SU-DHL-6 (cell line): Measurements from ENCODE around the gene CATSPERB.
"Not testable (repeated sequence)": the region's sequence is repeated elsewhere in the genome, so short reads cannot be mapped to it uniquely, and the experiment has no call there.

Experiments used
- H2AFZ ChIP-seq: fragments of 200-600 bp; sonication (generic); 2 replicates; pipeline ENCODE4 v1.6.1; 2014; ENCODE audit warnings: low read depth, mild to moderate bottlenecking, moderate library complexity, mixed read lengths, antibody characterized with exemption, low read length; ENCODE audit not compliant: severe bottlenecking
- H3F3A ChIP-seq: fragments of 200-600 bp; shearing (Covaris generic); 2 replicates; pipeline ENCODE4 v1.6.0; 2016; ENCODE audit warnings: antibody characterized with exemption, mild to moderate bottlenecking; ENCODE audit not compliant: insufficient read depth
- H3K27ac ChIP-seq: fragments of 200-600 bp; sonication (generic); 2 replicates; pipeline ENCODE4 v1.5.1; 2016; ENCODE audit warnings: low read depth, mild to moderate bottlenecking, low read length, moderate library complexity, mixed read lengths
- H3K27me3 ChIP-seq: fragments of 200-600 bp; sonication (generic), shearing (Covaris generic); 2 replicates; pipeline ENCODE4 v1.6.0; 2014; ENCODE audit warnings: mild to moderate bottlenecking, low read length
- H3K36me3 ChIP-seq: fragments of 200-600 bp; sonication (generic); 2 replicates; pipeline ENCODE4 v1.6.1; 2014; ENCODE audit warnings: mild to moderate bottlenecking, low read length, mixed read lengths
- H3K4me2 ChIP-seq: fragments of 300-600, 200-600 bp; shearing (Covaris generic), sonication (generic); 2 replicates; pipeline ENCODE4 v1.6.0; 2014; ENCODE audit warnings: low read length, low read depth, mild to moderate bottlenecking; ENCODE audit not compliant: poor library complexity, severe bottlenecking
- H3K4me3 ChIP-seq: fragments of 200-600 bp; sonication (generic); 2 replicates; pipeline ENCODE4 v1.5.1; 2014; ENCODE audit warnings: antibody characterized with exemption, low read length, mild to moderate bottlenecking, mixed read lengths; ENCODE audit not compliant: insufficient read depth, poor library complexity, severe bottlenecking
- H3K79me2 ChIP-seq: fragments of 200-600 bp; sonication (generic); 2 replicates; pipeline ENCODE4 v1.6.1; 2014; ENCODE audit warnings: mild to moderate bottlenecking, low read length, moderate library complexity; ENCODE audit not compliant: insufficient read depth
- H3K9ac ChIP-seq: fragments of 200-600 bp; sonication (generic); 2 replicates; pipeline ENCODE4 v1.7.0; 2014; ENCODE audit warnings: mild to moderate bottlenecking, low read length
- H3K9me2 ChIP-seq: fragments of 200-600 bp; sonication (generic); replicated peaks from 2 replicates; pipeline ENCODE4 v1.6.1; 2014; ENCODE audit warnings: low read length; ENCODE audit not compliant: insufficient read depth
- H3K9me3 ChIP-seq: fragments of 200-600 bp; sonication (generic); 2 replicates; pipeline ENCODE4 v1.6.1; 2014; ENCODE audit warnings: low read length, mixed read lengths; ENCODE audit not compliant: insufficient read depth
- H4K20me1 ChIP-seq: fragments of 200-600 bp; sonication (generic); 2 replicates; pipeline ENCODE4 v1.6.1; 2014; ENCODE audit warnings: low read depth, mild to moderate bottlenecking, antibody characterized with exemption, low read length, moderate library complexity, mixed read lengths
- EZH2phosphoT487 ChIP-seq: fragments of 200-600 bp; sonication (generic), shearing (Covaris generic); conservative IDR thresholded peaks from 2 replicates; pipeline ENCODE4 v1.6.1; 2018; ENCODE audit warnings: mild to moderate bottlenecking, antibody characterized with exemption, low read length, moderate library complexity, mixed read lengths
- TF ChIP-seq, protein P1 (sequence below): fragments of 200-600 bp; sonication (generic); IDR thresholded peaks from one replicate; pipeline ENCODE4 v1.5.1; 2017; ENCODE audit warnings: antibody characterized with exemption, mild to moderate bottlenecking, low read length, moderate library complexity; ENCODE audit not compliant: insufficient read depth, poor library complexity, severe bottlenecking

The CATSPERB gene

DNA sequence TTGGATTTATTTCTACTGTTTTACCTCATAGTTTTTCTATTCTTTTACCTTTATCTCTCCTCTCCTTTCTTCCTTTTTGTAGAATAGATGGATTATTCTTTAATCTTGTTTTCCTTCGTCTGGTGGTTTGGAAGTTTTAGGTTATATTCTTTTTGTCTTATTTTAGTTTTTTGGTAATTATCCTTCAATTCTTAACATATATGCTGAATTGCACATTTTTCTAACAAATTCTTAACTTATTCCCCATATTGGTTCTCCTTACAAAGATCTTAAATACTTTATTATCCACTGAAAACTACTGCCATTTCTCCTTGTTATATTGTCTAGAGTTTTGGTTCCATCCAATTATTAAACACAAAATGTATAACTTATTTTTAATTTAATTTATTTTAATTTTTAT, 42.3 kb downstream of the CATSPERB start:
- no peak for TF ChIP-seq EZH2phosphoT487
- TF ChIP-seq, protein P1, sequence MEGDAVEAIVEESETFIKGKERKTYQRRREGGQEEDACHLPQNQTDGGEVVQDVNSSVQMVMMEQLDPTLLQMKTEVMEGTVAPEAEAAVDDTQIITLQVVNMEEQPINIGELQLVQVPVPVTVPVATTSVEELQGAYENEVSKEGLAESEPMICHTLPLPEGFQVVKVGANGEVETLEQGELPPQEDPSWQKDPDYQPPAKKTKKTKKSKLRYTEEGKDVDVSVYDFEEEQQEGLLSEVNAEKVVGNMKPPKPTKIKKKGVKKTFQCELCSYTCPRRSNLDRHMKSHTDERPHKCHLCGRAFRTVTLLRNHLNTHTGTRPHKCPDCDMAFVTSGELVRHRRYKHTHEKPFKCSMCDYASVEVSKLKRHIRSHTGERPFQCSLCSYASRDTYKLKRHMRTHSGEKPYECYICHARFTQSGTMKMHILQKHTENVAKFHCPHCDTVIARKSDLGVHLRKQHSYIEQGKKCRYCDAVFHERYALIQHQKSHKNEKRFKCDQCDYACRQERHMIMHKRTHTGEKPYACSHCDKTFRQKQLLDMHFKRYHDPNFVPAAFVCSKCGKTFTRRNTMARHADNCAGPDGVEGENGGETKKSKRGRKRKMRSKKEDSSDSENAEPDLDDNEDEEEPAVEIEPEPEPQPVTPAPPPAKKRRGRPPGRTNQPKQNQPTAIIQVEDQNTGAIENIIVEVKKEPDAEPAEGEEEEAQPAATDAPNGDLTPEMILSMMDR = no peak
- Histone ChIP-seq H3K9me2 (no peaks in the 10 kb centered on the region), H4K20me1 (no peaks in the 10 kb centered on the region)

DNA sequence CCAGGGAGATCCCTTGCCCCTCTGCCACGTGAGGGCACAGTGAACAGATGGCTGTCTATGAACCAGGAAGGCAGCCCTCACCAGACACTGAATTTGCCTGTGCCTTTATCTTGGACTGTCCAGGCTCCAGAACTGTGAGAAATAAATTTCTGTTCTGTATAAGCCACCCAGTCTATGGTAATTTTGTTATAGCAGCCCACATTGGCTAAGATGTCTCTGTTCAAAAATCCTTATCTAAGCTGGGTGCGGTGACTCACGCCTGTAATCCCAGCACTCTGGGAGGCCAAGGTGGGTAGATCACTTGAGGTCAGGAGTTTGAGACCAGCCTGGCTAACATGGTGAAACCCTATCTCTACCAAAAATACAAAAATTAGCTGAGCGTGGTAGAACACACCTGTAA, 44.5 kb downstream of the CATSPERB start:
- not testable (repeated sequence) for H3K27me3 ChIP-seq, H3K4me2 ChIP-seq, H3F3A ChIP-seq, H2AFZ ChIP-seq, H3K9ac ChIP-seq, H3K27ac ChIP-seq, H3K9me2 ChIP-seq, H4K20me1 ChIP-seq, H3K4me3 ChIP-seq, H3K79me2 ChIP-seq, H3K36me3 ChIP-seq
- peaks cover 11% of the 10 kb centered on the region for H3K9me3 ChIP-seq

More for the DNA sequence above, 42.3 kb downstream of the CATSPERB start:
- no peak overlapping the region for H3K4me2 ChIP-seq
- H3K79me2 ChIP-seq = no peaks in the 10 kb centered on the region
- no peaks in the 10 kb centered on the region for H3F3A ChIP-seq
- H2AFZ ChIP-seq = no peak overlapping the region
- H3K4me3 ChIP-seq = no peak overlapping the region
- no peaks in the 10 kb centered on the region for H3K36me3 ChIP-seq
- no peaks in the 10 kb centered on the region for H3K27me3 ChIP-seq
- peaks cover 11% of the 10 kb centered on the region for H3K9me3 ChIP-seq
- no peak overlapping the region for H3K9ac ChIP-seq
- H3K27ac ChIP-seq = no peak overlapping the region

DNA sequence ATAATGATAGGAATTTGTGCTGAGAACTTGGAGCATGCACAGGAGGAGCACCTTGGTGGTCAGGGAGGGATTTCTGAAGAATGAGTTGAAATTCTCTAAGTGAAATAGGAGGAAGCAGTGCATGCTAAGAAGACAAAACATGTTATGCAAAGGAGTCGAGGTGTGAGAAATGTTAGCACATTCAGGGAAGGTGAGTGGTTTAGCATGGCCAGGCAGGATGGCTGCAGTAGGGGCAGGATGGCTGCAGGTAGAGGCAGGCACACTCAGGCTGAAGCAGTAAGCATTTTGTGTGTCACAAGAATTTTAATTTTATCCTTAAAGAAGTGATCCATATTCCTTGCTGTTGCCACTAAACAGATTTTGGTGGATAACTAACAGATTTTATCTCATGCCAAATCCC, 46.3 kb downstream of the CATSPERB start:
- H3K4me3 ChIP-seq = no peak overlapping the region
- no peaks in the 10 kb centered on the region for H3K9me2 ChIP-seq
- no peaks in the 10 kb centered on the region for H4K20me1 ChIP-seq
- H2AFZ ChIP-seq = no peak overlapping the region
- no peak for TF ChIP-seq EZH2phosphoT487
- TF ChIP-seq, protein P1 = no peak
- no peak overlapping the region for H3K9ac ChIP-seq
- no peaks in the 10 kb centered on the region for H3K27me3 ChIP-seq
- no peaks in the 10 kb centered on the region for H3K36me3 ChIP-seq
- H3K79me2 ChIP-seq = no peaks in the 10 kb centered on the region
- H3K27ac ChIP-seq = no peak overlapping the region
- H3K4me2 ChIP-seq = no peak overlapping the region
- no peaks in the 10 kb centered on the region for H3F3A ChIP-seq
- H3K9me3 ChIP-seq = peaks cover 6% of the 10 kb centered on the region

DNA sequence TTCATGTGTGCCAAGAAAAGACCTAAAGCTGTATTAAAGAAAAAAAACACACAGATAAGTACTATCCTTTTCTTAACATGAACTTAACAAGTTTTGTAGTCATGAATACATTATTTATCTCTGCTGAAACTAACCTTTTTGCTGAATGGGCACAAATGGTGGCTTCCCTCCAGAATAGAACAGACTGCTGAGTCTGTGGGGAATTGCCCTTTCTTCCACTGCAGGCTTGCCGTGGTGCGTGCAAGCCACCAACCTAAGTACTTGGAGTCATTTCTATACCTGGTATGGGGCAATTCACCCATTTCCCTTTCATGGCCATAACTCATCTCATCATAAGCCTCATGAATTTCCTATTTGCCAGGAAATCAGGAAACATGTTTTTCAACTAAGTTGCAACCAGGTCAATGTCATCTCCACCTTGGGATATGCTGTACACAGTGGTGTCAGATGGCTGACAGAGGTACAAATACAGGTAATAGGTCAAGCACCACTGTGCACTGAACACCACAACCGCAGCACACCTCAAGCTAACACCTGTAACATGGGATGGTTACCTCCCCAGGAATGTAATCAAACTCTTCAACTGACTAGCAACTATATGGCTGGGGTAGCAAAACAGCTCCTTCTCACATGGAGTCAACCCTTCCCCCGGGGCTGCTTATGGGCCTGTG, 49.9 kb downstream of the CATSPERB start:
- Histone ChIP-seq H3K79me2 (no peaks in the 10 kb centered on the region), H3K27ac (no peak overlapping the region), H4K20me1 (no peaks in the 10 kb centered on the region), H3K36me3 (no peaks in the 10 kb centered on the region), H3K4me3 (no peak overlapping the region), H2AFZ (no peak overlapping the region), H3K27me3 (no peaks in the 10 kb centered on the region), H3K9me3 (peaks cover 6% of the 10 kb centered on the region; the same call in 1 of the 2 replicates), H3F3A (no peaks in the 10 kb centered on the region), H3K9me2 (no peaks in the 10 kb centered on the region), H3K4me2 (no peak overlapping the region), H3K9ac (no peak overlapping the region)
- TF ChIP-seq, protein P1 = no peak
- no peak for TF ChIP-seq EZH2phosphoT487
